GM23338 (cell line): ENCODE data around the gene WDR47. TPM values are rescaled to one million over a fixed set of nuclear protein-coding genes. Genes with fewer than 3 reads are reported as not detected.
"Not testable (repeated sequence)": the region's sequence is repeated elsewhere in the genome, so short reads cannot be mapped to it uniquely, and the experiment has no call there.

Experiments
- ATAC-seq: fragments of 200-7000 bp; cut with Tn5 transposase; 3 replicates; pipeline ENCODE4 v1.9.1; 2020
- DNase-seq: peaks from one replicate; pipeline ENCODE4 v3.0.0-alpha.2; 2015; ENCODE audit warnings: low spot score
- H2AFZ ChIP-seq: fragments of 200-600 bp; sonication (generic); 2 replicates; pipeline ENCODE4 v1.8.0; 2016; ENCODE audit warnings: antibody characterized with exemption, mild to moderate bottlenecking, moderate library complexity
- H3F3A ChIP-seq: fragments of 200-600 bp; sonication (generic); replicated peaks from 2 replicates; pipeline ENCODE4 v1.8.0; 2017; ENCODE audit warnings: antibody characterized with exemption, mixed run types, low read depth
- H3K27ac ChIP-seq: fragments of 200-600 bp; sonication (generic); 2 replicates; pipeline ENCODE4 v1.6.1; 2016; ENCODE audit warnings: low read depth
- H3K27me3 ChIP-seq: fragments of 200-600 bp; sonication (generic); 2 replicates; pipeline ENCODE4 v1.8.0; 2016; ENCODE audit warnings: mild to moderate bottlenecking, mixed run types, moderate library complexity; ENCODE audit not compliant: insufficient read depth
- H3K36me3 ChIP-seq: fragments of 200-600 bp; sonication (generic); 2 replicates; pipeline ENCODE4 v1.8.0; 2016; ENCODE audit warnings: mild to moderate bottlenecking; ENCODE audit not compliant: insufficient read depth
- H3K4me1 ChIP-seq: fragments of 200-600 bp; sonication (generic); 2 replicates; pipeline ENCODE4 v1.8.0; 2016; ENCODE audit warnings: mild to moderate bottlenecking, moderate library complexity; ENCODE audit not compliant: insufficient read depth
- H3K4me2 ChIP-seq: fragments of 200-600 bp; sonication (generic); 2 replicates; pipeline ENCODE4 v1.7.1; 2017; ENCODE audit warnings: mixed run types
- H3K4me3 ChIP-seq: fragments of 200-600 bp; sonication (generic); 2 replicates; pipeline ENCODE4 v1.6.1; 2016; ENCODE audit warnings: mixed run types
- H3K79me2 ChIP-seq: fragments of 200-600 bp; sonication (generic); replicated peaks from 2 replicates; pipeline ENCODE4 v1.8.0; 2017; ENCODE audit warnings: mild to moderate bottlenecking; ENCODE audit not compliant: insufficient read depth
- H3K9me2 ChIP-seq: fragments of 200-600 bp; sonication (generic); 2 replicates; pipeline ENCODE4 v1.8.0; 2017; ENCODE audit not compliant: insufficient read depth
- H4K20me1 ChIP-seq: fragments of 200-600 bp; sonication (generic); replicated peaks from 2 replicates; pipeline ENCODE4 v1.8.0; 2017; ENCODE audit warnings: mild to moderate bottlenecking; ENCODE audit not compliant: insufficient read depth
- H3K27ac Mint-ChIP-seq: 2 replicates; pipeline ENCODE4 v1.8.0; 2020; ENCODE audit warnings: inconsistent platforms, mild to moderate bottlenecking, moderate library complexity, mixed read lengths
- H3K27me3 Mint-ChIP-seq: 3 replicates; pipeline ENCODE4 v1.8.0; 2022; ENCODE audit warnings: low read depth, mild to moderate bottlenecking, moderate library complexity, mixed read lengths, inconsistent platforms; ENCODE audit not compliant: insufficient read depth, poor library complexity
- H3K36me3 Mint-ChIP-seq: 3 replicates; pipeline ENCODE4 v1.8.0; 2021; ENCODE audit warnings: low read depth, mild to moderate bottlenecking, inconsistent platforms, moderate library complexity, mixed read lengths
- H3K4me1 Mint-ChIP-seq: 3 replicates; pipeline ENCODE4 v1.8.0; 2020; ENCODE audit warnings: mild to moderate bottlenecking, inconsistent platforms, mixed read lengths
- H3K4me3 Mint-ChIP-seq: 3 replicates; pipeline ENCODE4 v1.8.0; 2021; ENCODE audit warnings: moderate library complexity, mild to moderate bottlenecking, inconsistent platforms, mixed read lengths
- H3K9me3 Mint-ChIP-seq: 3 replicates; pipeline ENCODE4 v1.8.0; 2020; ENCODE audit warnings: moderate library complexity, mild to moderate bottlenecking, inconsistent platforms, mixed read lengths
- CREB1 ChIP-seq: fragments of 250-450 bp; sonication (Bioruptor Pico); IDR thresholded peaks from 2 replicates; pipeline ENCODE4 v1.5.0; 2020; ENCODE audit warnings: low read depth, mild to moderate bottlenecking, moderate library complexity
- CTCF ChIP-seq, 2 experiments: fragments of 200-600 bp in 1 of 2; sonication (generic) in 1 of 2; conservative IDR thresholded peaks; 2 replicates each; pipeline versions ENCODE4 v1.5.1 to v1.6.1; 2016 to 2017; ENCODE audit warnings: antibody characterized with exemption in 2 of 2, low read depth in 2 of 2, mild to moderate bottlenecking in 2 of 2, moderate library complexity in 1 of 2
- EZH2 ChIP-seq: fragments of 200-600 bp; sonication (generic); IDR thresholded peaks from one replicate; pipeline ENCODE4 v1.8.0; 2017; ENCODE audit warnings: antibody characterized with exemption, mild to moderate bottlenecking, low read depth; ENCODE audit not compliant: unreplicated experiment
- POLR2AphosphoS5 ChIP-seq: IDR thresholded peaks from 2 replicates; pipeline ENCODE4 v1.6.1; 2016; ENCODE audit warnings: antibody characterized with exemption, low read depth
- STAT1 ChIP-seq: IDR thresholded peaks from one replicate; pipeline ENCODE4 v1.6.1; 2016; ENCODE audit warnings: antibody characterized with exemption; ENCODE audit not compliant: unreplicated experiment
- ZNF331 ChIP-seq: fragments of 250-450 bp; sonication (Bioruptor Pico); IDR thresholded peaks from 2 replicates; pipeline ENCODE4 v1.5.0; 2020; ENCODE audit warnings: low read depth, mild to moderate bottlenecking, moderate library complexity
- polyA plus RNA-seq: library from polyadenylated mRNA; unstranded; fragments of >200 nt; fragmentation: Nextera tagmentation; extraction: Ambion mirVana; gene quantifications from 2 replicates; pipeline ENCODE4 v1.2.1, GENCODE V29; 2016
- total RNA-seq: library from RNA; depleted of rRNA; stranded (reverse); fragments of >200 nt; shearing (Covaris generic); gene quantifications from 2 replicates; pipeline ENCODE4 v1.2.3, GENCODE V29; 2014

Gene WDR47
- total and polyA plus RNA-seq, 2 experiments from 2014 or later: 3.9 to 5.2 TPM

- H3K27me3 ChIP-seq: no peaks in the 10 kb centered on the region
- no peaks in the 10 kb centered on the region for H3K4me1 ChIP-seq
- H3K9me2 ChIP-seq: no peaks in the 10 kb centered on the region
- H3K27ac ChIP-seq: no peak overlapping the region
- H3F3A ChIP-seq: no peaks in the 10 kb centered on the region
- no peak overlapping the region for H2AFZ ChIP-seq
- Mint-ChIP-seq H3K4me3 (no peak overlapping the region), H3K36me3 (no peaks in the 10 kb centered on the region), H3K4me1 (no peaks in the 10 kb centered on the region), H3K27me3 (no peaks in the 10 kb centered on the region), H3K9me3 (no peaks in the 10 kb centered on the region), H3K27ac (no peak overlapping the region)
- no peak for TF ChIP-seq POLR2AphosphoS5
- no peak for TF ChIP-seq ZNF331 (CRISPR knock-in tag)
- TF ChIP-seq CREB1: no peak
- TF ChIP-seq EZH2: no peak
- peaks cover 36% of the 10 kb centered on the region for H3K79me2 ChIP-seq
- ATAC-seq: peak; percentile 70
- peak; percentile 13 for DNase-seq
- no peak overlapping the region for H3K4me2 ChIP-seq
- H3K36me3 ChIP-seq: no peaks in the 10 kb centered on the region
- no peaks in the 10 kb centered on the region for H4K20me1 ChIP-seq
- H3K4me3 ChIP-seq: no peak overlapping the region
Observed at GRCh38 chr1:109034382-109034781, 7.5 kb downstream of the WDR47 start.

GRCh38 chr1:109029493-109029892, 12.4 kb downstream of the WDR47 start:
- H3K4me1 Mint-ChIP-seq, H3K27ac Mint-ChIP-seq, H2AFZ ChIP-seq, H3K4me3 Mint-ChIP-seq, DNase-seq, H3K4me3 ChIP-seq, H3K36me3 Mint-ChIP-seq, H3K27ac ChIP-seq, H3K79me2 ChIP-seq, H3K9me3 Mint-ChIP-seq, H3K4me1 ChIP-seq, H3K27me3 Mint-ChIP-seq, H3K36me3 ChIP-seq, H4K20me1 ChIP-seq, H3K27me3 ChIP-seq, H3F3A ChIP-seq, H3K4me2 ChIP-seq, H3K9me2 ChIP-seq, ATAC-seq: not testable (repeated sequence)

GRCh38 chr1:109027841-109028240, 14.1 kb downstream of the WDR47 start:
- H3K4me3 ChIP-seq: no peak overlapping the region
- Mint-ChIP-seq H3K27me3 (no peaks in the 10 kb centered on the region), H3K4me3 (no peak overlapping the region), H3K9me3 (no peaks in the 10 kb centered on the region), H3K27ac (no peak overlapping the region), H3K4me1 (no peaks in the 10 kb centered on the region), H3K36me3 (no peaks in the 10 kb centered on the region)
- TF ChIP-seq STAT1 (no peak), CTCF (conservative IDR thresholded peaks at IDR 0.05; ENCODE audit: low read depth in 2 of 2) (peak in 1 of 2 experiments; percentile 53; a peak in 2 of 4 replicates)
- H2AFZ ChIP-seq: no peak overlapping the region
- no peak overlapping the region for H3K4me2 ChIP-seq
- H4K20me1 ChIP-seq: no peaks in the 10 kb centered on the region
- no peaks in the 10 kb centered on the region for H3K27me3 ChIP-seq
- no peaks in the 10 kb centered on the region for H3F3A ChIP-seq
- H3K27ac ChIP-seq: no peak overlapping the region
- peaks cover 2% of the 10 kb centered on the region for H3K79me2 ChIP-seq
- H3K4me1 ChIP-seq: no peaks in the 10 kb centered on the region
- ATAC-seq (no peak), DNase-seq (no peak)
- no peaks in the 10 kb centered on the region for H3K9me2 ChIP-seq
- H3K36me3 ChIP-seq: no peaks in the 10 kb centered on the region
